ENCODE results near the gene TNFAIP6.

Gene TNFAIP6

DNA sequence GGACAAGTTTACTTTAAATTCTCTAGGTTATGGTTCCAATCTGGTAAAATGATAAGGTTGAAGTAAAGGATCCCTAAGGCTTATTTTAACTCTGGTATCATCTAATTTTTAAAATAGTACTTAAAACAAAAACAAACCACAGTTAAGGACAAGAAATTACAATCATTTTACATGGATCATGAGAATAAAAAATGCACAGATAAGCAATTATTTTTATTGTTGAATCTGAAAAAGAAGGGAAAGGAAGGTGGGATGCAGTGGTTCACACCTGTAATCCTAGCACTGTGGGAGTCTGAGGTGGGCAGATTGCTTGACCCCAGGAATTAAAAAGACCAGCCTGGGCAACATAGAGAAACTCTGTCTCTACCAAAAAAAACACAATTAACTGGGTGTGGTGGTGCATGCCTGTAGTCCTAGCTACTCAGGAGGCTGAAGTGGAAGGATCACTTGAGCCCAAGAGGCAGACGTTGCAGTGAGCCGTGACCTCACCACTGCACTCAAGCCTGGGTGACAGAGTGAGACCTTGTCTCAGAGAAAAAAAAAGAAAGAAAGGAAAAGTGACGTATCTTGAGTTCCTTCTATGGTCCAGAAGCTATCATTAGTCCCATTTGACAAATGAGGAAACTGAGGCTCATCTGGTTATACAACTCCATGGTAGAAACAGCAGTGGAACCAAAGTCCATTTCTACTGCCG lies 2.5 kb downstream of the TNFAIP6 start:
- H3K4me3 ChIP-seq (replicated peaks; ENCODE audit: low read depth, low read length) = peak overlapping the region; percentile 76
- DNase-seq (ENCODE audit: low read depth) = no peak
- TF ChIP-seq, protein P1, sequence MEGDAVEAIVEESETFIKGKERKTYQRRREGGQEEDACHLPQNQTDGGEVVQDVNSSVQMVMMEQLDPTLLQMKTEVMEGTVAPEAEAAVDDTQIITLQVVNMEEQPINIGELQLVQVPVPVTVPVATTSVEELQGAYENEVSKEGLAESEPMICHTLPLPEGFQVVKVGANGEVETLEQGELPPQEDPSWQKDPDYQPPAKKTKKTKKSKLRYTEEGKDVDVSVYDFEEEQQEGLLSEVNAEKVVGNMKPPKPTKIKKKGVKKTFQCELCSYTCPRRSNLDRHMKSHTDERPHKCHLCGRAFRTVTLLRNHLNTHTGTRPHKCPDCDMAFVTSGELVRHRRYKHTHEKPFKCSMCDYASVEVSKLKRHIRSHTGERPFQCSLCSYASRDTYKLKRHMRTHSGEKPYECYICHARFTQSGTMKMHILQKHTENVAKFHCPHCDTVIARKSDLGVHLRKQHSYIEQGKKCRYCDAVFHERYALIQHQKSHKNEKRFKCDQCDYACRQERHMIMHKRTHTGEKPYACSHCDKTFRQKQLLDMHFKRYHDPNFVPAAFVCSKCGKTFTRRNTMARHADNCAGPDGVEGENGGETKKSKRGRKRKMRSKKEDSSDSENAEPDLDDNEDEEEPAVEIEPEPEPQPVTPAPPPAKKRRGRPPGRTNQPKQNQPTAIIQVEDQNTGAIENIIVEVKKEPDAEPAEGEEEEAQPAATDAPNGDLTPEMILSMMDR (IDR thresholded peaks at IDR 0.05; ENCODE audit: low read length, missing control alignments) = no peak

DNA sequence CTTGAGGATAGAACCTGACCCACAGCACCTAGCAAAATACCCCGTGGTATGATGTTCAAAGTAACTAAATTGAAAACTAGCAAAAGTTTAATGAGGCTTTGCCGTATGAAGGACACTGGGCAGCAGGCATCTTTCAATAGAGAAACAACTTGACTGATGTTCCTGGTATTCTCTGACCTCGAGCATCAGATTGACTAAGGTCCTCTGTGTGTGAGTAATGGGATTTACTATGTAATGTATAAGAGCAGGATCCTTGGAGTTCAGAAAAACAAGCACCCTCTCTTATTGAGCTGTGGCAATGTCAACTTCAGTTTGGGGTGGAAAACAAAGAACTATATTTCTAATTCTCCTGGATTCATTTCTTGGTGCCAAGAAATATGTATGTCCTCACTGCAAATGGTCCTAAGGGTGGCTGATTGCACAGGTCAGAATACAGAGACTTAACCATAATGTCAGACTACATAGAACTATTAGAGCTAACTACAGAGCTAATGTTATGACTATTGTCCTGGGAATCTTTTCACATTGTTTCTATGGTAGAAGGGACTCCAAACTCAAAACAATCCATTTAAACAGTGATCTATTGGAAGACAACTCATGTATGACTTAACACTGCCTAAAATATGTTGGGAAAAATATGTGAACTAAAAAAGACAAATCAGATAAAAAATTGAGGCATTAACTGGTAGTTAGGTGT lies 4.4 kb downstream of the TNFAIP6 start:
- peak; percentile 48 for DNase-seq (ENCODE audit: low read depth)
- no peak overlapping the region for H3K4me3 ChIP-seq (replicated peaks; ENCODE audit: low read depth, low read length)
- TF ChIP-seq, protein P1 (IDR thresholded peaks at IDR 0.05; ENCODE audit: low read length, missing control alignments) = no peak

DNA sequence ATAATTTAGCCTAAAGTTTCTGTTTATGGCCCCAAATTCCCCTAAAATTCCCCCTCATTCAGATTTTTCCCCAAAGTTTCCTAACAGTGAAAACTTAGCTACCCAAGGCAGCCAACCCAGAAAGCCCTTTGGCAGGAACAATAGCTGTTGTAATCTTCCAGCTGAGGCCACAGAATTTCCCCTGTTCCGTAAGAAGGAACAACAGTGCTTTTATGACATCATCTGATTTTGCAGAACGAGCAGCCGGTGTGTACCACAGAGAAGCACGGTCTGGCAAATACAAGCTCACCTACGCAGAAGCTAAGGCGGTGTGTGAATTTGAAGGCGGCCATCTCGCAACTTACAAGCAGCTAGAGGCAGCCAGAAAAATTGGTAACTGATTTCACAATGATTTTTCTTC lies 6.3 kb downstream of the TNFAIP6 start:
- TF ChIP-seq, protein P1 (IDR thresholded peaks at IDR 0.05; ENCODE audit: low read length, missing control alignments) = no peak
- H3K4me3 ChIP-seq (replicated peaks; ENCODE audit: low read depth, low read length) = no peak overlapping the region
- peak; percentile 92 for DNase-seq (ENCODE audit: low read depth)

DNA sequence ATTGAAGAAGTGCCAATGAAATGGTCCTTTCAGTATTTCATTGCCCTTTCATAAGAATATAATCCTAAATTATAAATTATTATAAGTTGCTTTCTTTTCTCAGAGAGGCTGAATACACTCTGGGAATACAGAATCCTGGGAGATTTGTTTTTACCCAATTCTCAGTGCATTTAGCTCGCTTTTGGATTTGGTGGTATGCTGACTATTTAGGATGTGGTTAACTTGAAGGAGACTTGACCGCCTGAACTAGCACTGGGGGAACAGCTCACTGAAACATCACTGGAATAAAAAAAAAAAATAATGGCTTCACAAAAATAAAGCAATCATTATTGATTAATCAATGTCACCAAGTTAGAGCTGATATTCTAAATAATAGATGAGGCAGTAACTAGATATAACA lies 10.2 kb downstream of the TNFAIP6 start:
- no peak overlapping the region for H3K4me3 ChIP-seq (replicated peaks; ENCODE audit: low read depth, low read length)
- DNase-seq (ENCODE audit: low read depth) = no peak
- TF ChIP-seq, protein P1 (IDR thresholded peaks at IDR 0.05; ENCODE audit: low read length, missing control alignments) = no peak

DNA sequence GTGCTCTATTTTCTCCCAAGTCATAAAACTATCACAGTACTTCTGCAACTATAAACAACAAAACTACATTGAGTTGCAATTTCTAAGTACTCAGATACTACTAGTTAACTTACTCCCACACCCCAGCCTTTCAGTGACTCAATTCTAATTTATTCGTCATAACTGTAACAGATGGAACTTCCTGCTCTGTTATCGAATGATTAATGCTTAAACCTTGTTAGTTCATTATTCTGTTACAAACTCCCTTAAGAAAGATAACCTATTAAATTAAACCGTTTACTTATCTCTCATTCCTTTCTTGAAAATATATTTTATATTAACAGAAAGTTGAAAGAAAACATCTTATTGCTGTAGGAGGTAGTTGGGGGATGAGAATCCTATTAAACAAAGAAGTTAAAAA lies 17.0 kb downstream of the TNFAIP6 start:
- DNase-seq (ENCODE audit: low read depth) = peak; percentile 86
- no peak overlapping the region for H3K4me3 ChIP-seq (replicated peaks; ENCODE audit: low read depth, low read length)
- TF ChIP-seq, protein P1 (IDR thresholded peaks at IDR 0.05; ENCODE audit: low read length, missing control alignments) = no peak

DNA sequence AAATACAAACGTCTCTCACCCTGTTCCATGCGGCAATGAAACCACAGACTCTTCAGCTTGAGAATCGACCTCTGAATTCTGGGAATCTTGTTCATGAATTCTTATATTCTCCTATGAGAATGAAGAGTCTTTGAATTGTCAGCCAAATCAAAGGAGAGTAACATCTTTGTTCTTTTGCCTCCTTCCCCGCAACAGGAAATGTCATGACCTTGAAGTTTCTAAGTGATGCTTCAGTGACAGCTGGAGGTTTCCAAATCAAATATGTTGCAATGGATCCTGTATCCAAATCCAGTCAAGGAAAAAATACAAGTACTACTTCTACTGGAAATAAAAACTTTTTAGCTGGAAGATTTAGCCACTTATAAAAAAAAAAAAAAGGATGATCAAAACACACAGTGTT lies 21.8 kb downstream of the TNFAIP6 start:
- TF ChIP-seq, protein P1 (IDR thresholded peaks at IDR 0.05; ENCODE audit: low read length, missing control alignments) = no peak
- peak; percentile 77 for DNase-seq (ENCODE audit: low read depth)
- no peak overlapping the region for H3K4me3 ChIP-seq (replicated peaks; ENCODE audit: low read depth, low read length)
